Stomach (tissue), 9 donors: ENCODE data around the gene RBFOX1. TPM values are rescaled to one million over a fixed set of nuclear protein-coding genes. Genes with fewer than 3 reads are reported as not detected.

Source experiments
- DNase-seq, 2 donors: peaks; one replicate each; pipeline versions ENCODE4 v3.0.0 to v3.0.0-alpha.2; 2013 to 2019
- H3K27ac ChIP-seq, 5 donors: fragments of 200-600 bp in 4 of 5; sonication (generic) in 4 of 5; one replicate each; pipeline ENCODE4 v1.5.1; 2013 to 2019; ENCODE audit warnings: mild to moderate bottlenecking in 1 of 5, moderate library complexity in 1 of 5
- H3K27me3 ChIP-seq, 3 donors: fragments of 200-600 bp; sonication (generic); one replicate each; pipeline ENCODE4 v1.5.1; 2017 to 2019; ENCODE audit warnings: mixed run types in 1 of 3
- H3K36me3 ChIP-seq, 4 donors: fragments of 200-600 bp; sonication (generic); 1 replicate in 3 of 4; 2 replicates in 1 of 4; pipeline ENCODE4 v1.5.1; 2016 to 2019
- H3K4me1 ChIP-seq, 4 donors: fragments of 200-600 bp; sonication (generic); one replicate each; pipeline ENCODE4 v1.5.1; 2016 to 2019
- H3K4me3 ChIP-seq, 4 donors: fragments of 200-600 bp; sonication (generic) in 3 of 4; one replicate each; pipeline ENCODE4 v1.5.1; 2016 to 2019; ENCODE audit warnings: mild to moderate bottlenecking in 1 of 4
- H3K9me3 ChIP-seq, 4 donors: fragments of 200-600 bp; sonication (generic); one replicate each; pipeline ENCODE4 v1.5.1; 2016 to 2019
- EP300 ChIP-seq: sonication (generic); formaldehyde crosslinking; IDR thresholded peaks from one replicate; pipeline ENCODE4 v1.6.1; 2017; ENCODE audit warnings: antibody characterized with exemption
- POLR2A ChIP-seq, 4 donors: fragments of 450-650 bp; IDR thresholded peaks; one replicate each; pipeline ENCODE4 v1.6.1; 2016; ENCODE audit warnings: antibody characterized with exemption in 4 of 4, control low read depth in 2 of 4, mild to moderate bottlenecking in 1 of 4, moderate library complexity in 1 of 4
- POLR2AphosphoS5 ChIP-seq, 3 donors: sonication (generic); formaldehyde crosslinking; IDR thresholded peaks; one replicate each; pipeline ENCODE4 v1.6.1; 2016; ENCODE audit warnings: antibody characterized with exemption in 3 of 3
- WGBS, 5 donors: extraction: QIAGEN DNeasy Blood & Tissue Kit in 3 of 5; methylation state at CpG; one replicate each; pipeline versions ENCODE4 v1.1.5 to v1.1.7; 2013 to 2018; 5-methylcytosine and 5-hydroxymethylcytosine counted together
- intact Hi-C: fragments of 100-400 bp; cut with DNase I; formaldehyde crosslinking; loops from one replicate; pipeline ENCODE4 v1.15.1; 2023; ENCODE audit warnings: low total_unique reads
- polyA plus RNA-seq, 3 donors: library from polyadenylated mRNA; stranded (reverse); fragments of 200-250 nt; gene quantifications; one replicate each; pipeline ENCODE4 v1.2.3, GENCODE V29; 2013
- total RNA-seq, 5 donors: library from RNA; depleted of rRNA; stranded (reverse); fragments of >200 nt; gene quantifications; one replicate each; pipeline versions ENCODE4 v1.1.0 to v1.2.3, GENCODE V29; 2014 to 2016
- TF ChIP-seq, protein P1 (sequence below), 7 experiments: fragments of 450-650 bp in 4 of 7; fragments of 200-600 bp in 3 of 7; sonication (generic) in 3 of 7; IDR thresholded peaks; one replicate each; pipeline ENCODE4 v1.5.1; 2016 to 2019; ENCODE audit warnings: antibody characterized with exemption in 7 of 7, control low read depth in 2 of 7, mild to moderate bottlenecking in 1 of 7
- donor health status: healthy with polysubstance abuse.
- donor health status: Bipolar disorder and iron deficiency.
- donor health status: healthy.

The RBFOX1 gene
- total and polyA plus RNA-seq, 8 donors: 0.03 to 20.9 (median 0.35) TPM; not detected in 4

DNA sequence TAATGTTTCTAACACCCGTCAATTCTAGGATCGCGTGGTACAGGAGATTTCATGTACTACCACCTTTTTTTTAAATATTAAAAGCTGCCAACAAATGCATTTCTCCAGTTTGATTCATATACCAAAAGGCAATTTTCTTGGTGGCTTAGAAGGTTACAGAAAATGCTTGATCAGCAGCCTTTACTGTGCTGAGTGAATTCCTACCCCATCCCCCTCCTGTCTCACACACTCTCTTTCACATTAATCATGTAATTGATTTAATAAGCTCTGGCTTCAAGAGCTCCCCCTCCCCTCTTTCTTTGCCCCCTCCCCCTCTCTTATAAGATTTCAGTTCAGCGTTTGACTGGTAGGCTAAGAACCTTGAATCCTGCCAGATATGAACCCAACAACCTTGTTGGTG is 110.5 kb downstream of the RBFOX1 start:
- Histone ChIP-seq H3K36me3 (no peaks in the 10 kb centered on the region), H3K4me3 (no peak overlapping the region), H3K27ac (no peak overlapping the region), H3K4me1 (no peaks in the 10 kb centered on the region), H3K27me3 (peaks cover 0 to 3% (median 0%) of the 10 kb centered on the region in 3 donors), H3K9me3 (no peaks in the 10 kb centered on the region)
- intact Hi-C loops: no loop called here
- no peak for TF ChIP-seq POLR2A (IDR thresholded peaks at IDR 0.05)
- TF ChIP-seq, protein P1, sequence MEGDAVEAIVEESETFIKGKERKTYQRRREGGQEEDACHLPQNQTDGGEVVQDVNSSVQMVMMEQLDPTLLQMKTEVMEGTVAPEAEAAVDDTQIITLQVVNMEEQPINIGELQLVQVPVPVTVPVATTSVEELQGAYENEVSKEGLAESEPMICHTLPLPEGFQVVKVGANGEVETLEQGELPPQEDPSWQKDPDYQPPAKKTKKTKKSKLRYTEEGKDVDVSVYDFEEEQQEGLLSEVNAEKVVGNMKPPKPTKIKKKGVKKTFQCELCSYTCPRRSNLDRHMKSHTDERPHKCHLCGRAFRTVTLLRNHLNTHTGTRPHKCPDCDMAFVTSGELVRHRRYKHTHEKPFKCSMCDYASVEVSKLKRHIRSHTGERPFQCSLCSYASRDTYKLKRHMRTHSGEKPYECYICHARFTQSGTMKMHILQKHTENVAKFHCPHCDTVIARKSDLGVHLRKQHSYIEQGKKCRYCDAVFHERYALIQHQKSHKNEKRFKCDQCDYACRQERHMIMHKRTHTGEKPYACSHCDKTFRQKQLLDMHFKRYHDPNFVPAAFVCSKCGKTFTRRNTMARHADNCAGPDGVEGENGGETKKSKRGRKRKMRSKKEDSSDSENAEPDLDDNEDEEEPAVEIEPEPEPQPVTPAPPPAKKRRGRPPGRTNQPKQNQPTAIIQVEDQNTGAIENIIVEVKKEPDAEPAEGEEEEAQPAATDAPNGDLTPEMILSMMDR (IDR thresholded peaks at IDR 0.05): no peak
- TF ChIP-seq EP300: no peak
- no peak for TF ChIP-seq POLR2AphosphoS5 (IDR thresholded peaks at IDR 0.05)
- WGBS, 5 donors: 73 to 87% (median 84%) methylated on average over 4 of the region's 4 CpGs
- no peak for DNase-seq

DNA sequence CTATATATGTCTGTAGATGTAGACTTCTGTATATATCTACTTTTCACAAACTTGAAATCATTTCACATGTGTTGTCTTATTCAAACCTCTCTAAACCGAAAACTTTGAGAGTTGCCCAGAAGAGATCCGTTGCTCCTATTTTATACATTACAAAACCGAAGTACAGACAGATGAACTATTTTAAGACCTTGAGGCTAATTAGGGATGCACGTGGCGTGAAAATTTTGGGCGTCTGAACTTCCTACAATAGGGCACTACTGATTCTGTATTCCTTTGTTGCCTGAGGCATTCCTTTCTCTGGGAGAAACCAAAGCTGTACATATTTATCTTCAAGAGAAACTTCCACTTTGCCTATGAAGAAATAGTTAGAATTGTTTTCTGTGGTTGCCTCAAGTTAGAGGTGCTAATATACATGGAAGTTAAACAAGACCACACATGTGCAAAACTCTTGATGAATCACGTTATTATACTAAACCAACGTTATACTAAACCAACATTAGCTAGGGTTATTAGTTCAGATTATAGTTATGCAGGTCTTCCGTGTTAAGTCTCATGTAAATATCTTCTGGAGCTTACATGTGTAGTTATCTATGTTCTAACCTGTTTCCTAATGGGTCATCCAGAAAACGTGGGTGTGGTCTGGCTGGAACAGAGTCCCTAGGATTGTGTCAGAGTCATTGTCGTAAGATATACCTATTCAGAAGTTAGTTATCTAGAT is 111.2 kb downstream of the RBFOX1 start:
- no peak overlapping the region for H3K4me3 ChIP-seq
- H3K27ac ChIP-seq: no peak overlapping the region
- H3K4me1 ChIP-seq: no peaks in the 10 kb centered on the region
- no peaks in the 10 kb centered on the region for H3K27me3 ChIP-seq
- TF ChIP-seq POLR2A (IDR thresholded peaks at IDR 0.05) (no peak), POLR2AphosphoS5 (IDR thresholded peaks at IDR 0.05) (no peak), EP300 (no peak)
- TF ChIP-seq, protein P1 (IDR thresholded peaks at IDR 0.05): no peak
- no peaks in the 10 kb centered on the region for H3K36me3 ChIP-seq
- intact Hi-C loops: no loop called here
- H3K9me3 ChIP-seq: no peaks in the 10 kb centered on the region
- WGBS, 5 donors: 63 to 75% (median 67%) methylated on average over 11 of the region's 11 CpGs
- DNase-seq: no peak

DNA sequence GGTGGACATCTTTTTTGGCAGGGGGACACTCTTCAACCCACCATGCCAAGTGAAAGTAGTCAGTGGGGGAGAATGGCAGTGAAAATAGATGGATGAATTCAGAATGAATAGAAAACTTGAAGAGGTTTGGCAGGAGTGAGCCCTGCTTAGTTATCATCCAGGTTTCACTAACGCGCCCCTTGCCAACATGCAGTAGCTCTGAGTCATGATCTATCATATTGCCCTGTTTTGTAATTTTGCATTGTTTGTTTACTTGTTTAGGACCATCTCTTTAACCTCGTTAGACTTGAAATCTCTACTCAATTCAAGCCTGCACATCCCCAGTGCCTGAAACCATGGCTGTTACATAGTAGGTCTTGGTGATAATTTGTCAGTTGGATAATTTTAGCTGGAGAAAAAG is 116.7 kb downstream of the RBFOX1 start:
- Histone ChIP-seq H3K36me3 (no peaks in the 10 kb centered on the region), H3K4me3 (no peak overlapping the region), H3K27me3 (no peaks in the 10 kb centered on the region), H3K27ac (no peak overlapping the region), H3K4me1 (no peaks in the 10 kb centered on the region), H3K9me3 (peaks cover 0 to under 1% (median 0%) of the 10 kb centered on the region in 4 donors)
- WGBS, 5 donors: 84 to 90% (median 88%) methylated on average over 3 of the region's 3 CpGs
- intact Hi-C loops: no loop called here
- TF ChIP-seq EP300: no peak
- no peak for TF ChIP-seq POLR2AphosphoS5 (IDR thresholded peaks at IDR 0.05)
- TF ChIP-seq, protein P1 (IDR thresholded peaks at IDR 0.05): no peak
- no peak for TF ChIP-seq POLR2A (IDR thresholded peaks at IDR 0.05)
- DNase-seq: no peak

DNA sequence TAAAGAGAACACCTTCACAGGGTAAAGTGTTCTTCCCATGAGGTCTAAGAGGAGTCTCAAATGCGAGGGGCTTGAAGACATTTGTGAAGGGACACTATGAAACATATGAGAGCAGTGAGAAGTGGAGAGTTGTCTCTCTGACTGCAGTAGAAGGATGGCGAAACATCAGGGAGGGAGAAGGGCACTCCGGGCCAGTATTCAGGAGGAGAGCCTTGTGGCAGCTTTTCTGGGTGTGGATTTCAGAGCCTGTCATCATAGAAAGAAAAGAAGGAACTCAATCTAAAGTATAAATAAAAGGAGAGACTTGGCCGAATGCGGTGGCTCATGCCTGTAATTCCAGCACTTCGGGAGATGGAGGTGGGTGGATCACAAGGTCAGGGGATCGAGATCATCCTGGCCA is 117.2 kb downstream of the RBFOX1 start:
- Histone ChIP-seq H3K9me3 (peaks cover 0 to 6% (median 2%) of the 10 kb centered on the region in 4 donors), H3K4me3 (no peak overlapping the region), H3K4me1 (no peaks in the 10 kb centered on the region), H3K36me3 (no peaks in the 10 kb centered on the region), H3K27ac (no peak overlapping the region), H3K27me3 (no peaks in the 10 kb centered on the region)
- WGBS, 5 donors: 88 to 93% (median 89%) methylated on average over 7 of the region's 7 CpGs
- no peak for TF ChIP-seq EP300
- TF ChIP-seq POLR2AphosphoS5 (IDR thresholded peaks at IDR 0.05): no peak
- TF ChIP-seq POLR2A (IDR thresholded peaks at IDR 0.05): no peak
- TF ChIP-seq, protein P1 (IDR thresholded peaks at IDR 0.05): no peak
- intact Hi-C loops: no loop called here
- no peak for DNase-seq
